Mesangial cell (primary cell): ENCODE results near the gene FCRL3. TPM values are rescaled to one million over a fixed set of nuclear protein-coding genes. Genes with fewer than 3 reads are reported as not detected.

ENCODE experiments used
- total RNA-seq: library from RNA; depleted of rRNA; stranded (reverse); fragments of >200 nt; gene quantifications from 2 replicates; pipeline ENCODE4 v1.2.3, GENCODE V29; 2015

Gene FCRL3
- not detected in 2 replicates for total RNA-seq

GRCh38 chr1:157700732-157701131, at the start of gene FCRL3:
TSS of gene FCRL3 (minus strand) at chr1:157700769. CDS start at chr1:157700489, 280 bp downstream.

Other genes starting within 250 kb of the FCRL3 start
- gene FCRL5, start 148.3 kb downstream of the FCRL3 start, total RNA-seq = not detected in 2 replicates
- not detected in 2 replicates for gene FCRL4, start 102.7 kb downstream of the FCRL3 start, total RNA-seq
- not detected in 2 replicates for gene FCRL2, start 76.4 kb upstream of the FCRL3 start, total RNA-seq
- gene FCRL1, start 119.4 kb upstream of the FCRL3 start, total RNA-seq = not detected in 2 replicates
- not detected in 2 replicates for gene CD5L, start 141.0 kb upstream of the FCRL3 start, total RNA-seq